BJ (cell line): ENCODE results near the gene SRSF9. TPM values are rescaled to one million over a fixed set of nuclear protein-coding genes. Genes with fewer than 3 reads are reported as not detected.

ENCODE experiments used
- CTCF ChIA-PET: fragments of 350-600 bp; formaldehyde crosslinking; extraction: SDS; loops from one replicate; lab custom pipeline; 2021; ENCODE audit warnings: antibody characterized with exemption, inconsistent platforms; lab: Yijun Ruan, JAX
- POLR2A ChIA-PET: fragments of 300-600 bp; sonication (Branson Sonifier 250); formaldehyde crosslinking; extraction: SDS; loops from one replicate; lab custom pipeline; 2021; ENCODE audit warnings: antibody characterized with exemption; lab: Charles Lee
- DNase-seq: peaks from one replicate; pipeline ENCODE4 v3.0.0-alpha.2; 2011; ENCODE audit warnings: low read depth
- H3K27me3 ChIP-seq: 2 replicates; pipeline ENCODE4 v1.6.0; 2011; ENCODE audit warnings: low read length; ENCODE audit not compliant: control insufficient read depth, insufficient read depth
- H3K36me3 ChIP-seq: 2 replicates; pipeline ENCODE4 v1.5.1; 2011; ENCODE audit warnings: low read length; ENCODE audit not compliant: control insufficient read depth, insufficient read depth
- H3K4me3 ChIP-seq: 2 replicates; pipeline ENCODE4 v1.5.1; 2011; ENCODE audit warnings: low read depth, mild to moderate bottlenecking, control low read depth, low read length
- CTCF ChIP-seq: IDR thresholded peaks from 2 replicates; pipeline ENCODE4 v1.5.1; 2011; ENCODE audit warnings: low read depth, mild to moderate bottlenecking, control low read depth, inconsistent platforms, low read length, moderate library complexity; ENCODE audit not compliant: insufficient read depth
- polyA plus RNA-seq: library from polyadenylated mRNA; depleted of rRNA; stranded (reverse); fragments of >200 nt; gene quantifications from 2 replicates; pipeline ENCODE4 v1.2.3, GENCODE V29; 2011

Gene SRSF9
- polyA plus RNA-seq, 1 experiment: 88.0 TPM

- no peak for TF ChIP-seq CTCF
- Histone ChIP-seq H3K36me3 (no peaks in the 10 kb centered on the region), H3K4me3 (no peak overlapping the region), H3K27me3 (no peaks in the 10 kb centered on the region; the same call in 1 of the 2 replicates)
- DNase-seq: no peak
- CTCF ChIA-PET: no interaction called here
- POLR2A ChIA-PET: no interaction called here
Observed at GRCh38 chr12:120425797-120426196, 43.8 kb downstream of the SRSF9 start.

- POLR2A ChIA-PET: interaction anchor here (0.7 kb wide), 1 partner anchor 110 kb away, joined by 9 read pairs; no protein-coding TSS in a partner anchor
- no peak for TF ChIP-seq CTCF
- Histone ChIP-seq H3K27me3 (no peaks in the 10 kb centered on the region; the same call in 1 of the 2 replicates), H3K36me3 (no peaks in the 10 kb centered on the region), H3K4me3 (no peak overlapping the region)
- no peak for DNase-seq
- CTCF ChIA-PET: interaction anchor here (0.6 to 0.7 kb wide), 2 partner anchors 52 to 96 kb away, joined by 3 read pairs; no protein-coding TSS in a partner anchor
Observed at GRCh38 chr12:120422892-120423456, 46.6 kb downstream of the SRSF9 start.

- Histone ChIP-seq H3K27me3 (no peaks in the 10 kb centered on the region; the same call in 1 of the 2 replicates), H3K4me3 (no peak overlapping the region), H3K36me3 (no peaks in the 10 kb centered on the region)
- POLR2A ChIA-PET: no interaction called here
- no peak for DNase-seq
- TF ChIP-seq CTCF: no peak
- CTCF ChIA-PET: no interaction called here
Observed at GRCh38 chr12:120421701-120422100, 47.8 kb downstream of the SRSF9 start.

GRCh38 chr12:120417917-120418580, 51.5 kb downstream of the SRSF9 start:
- POLR2A ChIA-PET: no interaction called here
- no peaks in the 10 kb centered on the region for H3K27me3 ChIP-seq
- no peak overlapping the region for H3K4me3 ChIP-seq
- CTCF ChIA-PET: interaction anchor here (2.4 to 2.5 kb wide), 2 partner anchors 10 to 12 kb away, joined by 6 to 17 read pairs; no protein-coding TSS in a partner anchor
- no peak for TF ChIP-seq CTCF
- H3K36me3 ChIP-seq: no peaks in the 10 kb centered on the region
- DNase-seq: no peak

GRCh38 chr12:120416490-120417216, 52.9 kb downstream of the SRSF9 start:
- Histone ChIP-seq H3K36me3 (no peaks in the 10 kb centered on the region), H3K4me3 (no peak overlapping the region), H3K27me3 (no peaks in the 10 kb centered on the region)
- no peak for TF ChIP-seq CTCF
- CTCF ChIA-PET: interaction anchor here (1.1 to 1.7 kb wide), 3 partner anchors 13 to 60 kb away, joined by 3 to 9 read pairs (median 4); no protein-coding TSS in a partner anchor
- no peak for DNase-seq
- POLR2A ChIA-PET: no interaction called here
